DOHH2 (cell line): ENCODE data around the gene KRT27.
"Not testable (repeated sequence)": the region's sequence is repeated elsewhere in the genome, so short reads cannot be mapped to it uniquely, and the experiment has no call there.

ENCODE experiments used
- H3F3A ChIP-seq: fragments of 200-600 bp; sonication (generic), shearing (Covaris generic); 2 replicates; pipeline ENCODE4 v1.6.0; 2016; ENCODE audit warnings: antibody characterized with exemption, mild to moderate bottlenecking; ENCODE audit not compliant: control insufficient read depth, insufficient read depth
- H3K27ac ChIP-seq: fragments of 200-600 bp; sonication (generic); 2 replicates; pipeline ENCODE4 v1.5.1; 2014; ENCODE audit warnings: low read depth, mild to moderate bottlenecking, low read length, moderate library complexity
- H3K27me3 ChIP-seq: fragments of 200-600 bp; sonication (generic); 2 replicates; pipeline ENCODE4 v1.6.1; 2014; ENCODE audit warnings: mild to moderate bottlenecking, low read length, mixed read lengths; ENCODE audit not compliant: control insufficient read depth
- H3K36me3 ChIP-seq: fragments of 200-600 bp; sonication (generic); 2 replicates; pipeline ENCODE4 v1.6.1; 2014; ENCODE audit warnings: mild to moderate bottlenecking, low read length, moderate library complexity, mixed read lengths; ENCODE audit not compliant: control insufficient read depth
- H3K4me1 ChIP-seq: fragments of 200-600 bp; sonication (generic); 2 replicates; pipeline ENCODE4 v1.6.1; 2014; ENCODE audit warnings: mild to moderate bottlenecking, low read length, mixed read lengths; ENCODE audit not compliant: control insufficient read depth
- H3K4me2 ChIP-seq: fragments of 200-600 bp; sonication (generic); 2 replicates; pipeline ENCODE4 v1.6.0; 2014; ENCODE audit warnings: mild to moderate bottlenecking, low read length, moderate library complexity
- H3K4me3 ChIP-seq: fragments of 200-600 bp; sonication (generic); 2 replicates; pipeline ENCODE4 v1.5.1; 2014; ENCODE audit warnings: mild to moderate bottlenecking, low read length, mixed read lengths
- H3K79me2 ChIP-seq: fragments of 200-600 bp; sonication (generic); 2 replicates; pipeline ENCODE4 v1.6.1; 2014; ENCODE audit warnings: mild to moderate bottlenecking, low read length, mixed read lengths; ENCODE audit not compliant: control insufficient read depth
- H3K9me2 ChIP-seq: fragments of 200-600 bp; sonication (generic); replicated peaks from 2 replicates; pipeline ENCODE4 v1.6.1; 2014; ENCODE audit warnings: mild to moderate bottlenecking, low read length, mixed read lengths; ENCODE audit not compliant: control insufficient read depth
- H3K9me3 ChIP-seq: fragments of 200-600 bp; sonication (generic); 2 replicates; pipeline ENCODE4 v1.6.1; 2014; ENCODE audit warnings: antibody characterized with exemption, low read length, mixed read lengths; ENCODE audit not compliant: control insufficient read depth, insufficient read depth
- H4K20me1 ChIP-seq: fragments of 200-600 bp; sonication (generic); 2 replicates; pipeline ENCODE4 v1.6.0; 2014; ENCODE audit warnings: low read depth, mild to moderate bottlenecking, antibody characterized with exemption, low read length, moderate library complexity; ENCODE audit not compliant: control insufficient read depth, insufficient read depth
- EZH2phosphoT487 ChIP-seq: fragments of 200-600 bp; sonication (generic); IDR thresholded peaks from 2 replicates; pipeline ENCODE4 v1.6.1; 2017; ENCODE audit warnings: borderline replicate concordance, mild to moderate bottlenecking, antibody characterized with exemption, low read length, moderate library complexity, mixed read lengths
- TF ChIP-seq, protein P1 (sequence below): fragments of 200-600 bp; sonication (generic); IDR thresholded peaks from one replicate; pipeline ENCODE4 v1.5.1; 2014; ENCODE audit warnings: antibody characterized with exemption, mild to moderate bottlenecking, low read depth, low read length; ENCODE audit not compliant: poor library complexity, severe bottlenecking

Gene KRT27

DNA sequence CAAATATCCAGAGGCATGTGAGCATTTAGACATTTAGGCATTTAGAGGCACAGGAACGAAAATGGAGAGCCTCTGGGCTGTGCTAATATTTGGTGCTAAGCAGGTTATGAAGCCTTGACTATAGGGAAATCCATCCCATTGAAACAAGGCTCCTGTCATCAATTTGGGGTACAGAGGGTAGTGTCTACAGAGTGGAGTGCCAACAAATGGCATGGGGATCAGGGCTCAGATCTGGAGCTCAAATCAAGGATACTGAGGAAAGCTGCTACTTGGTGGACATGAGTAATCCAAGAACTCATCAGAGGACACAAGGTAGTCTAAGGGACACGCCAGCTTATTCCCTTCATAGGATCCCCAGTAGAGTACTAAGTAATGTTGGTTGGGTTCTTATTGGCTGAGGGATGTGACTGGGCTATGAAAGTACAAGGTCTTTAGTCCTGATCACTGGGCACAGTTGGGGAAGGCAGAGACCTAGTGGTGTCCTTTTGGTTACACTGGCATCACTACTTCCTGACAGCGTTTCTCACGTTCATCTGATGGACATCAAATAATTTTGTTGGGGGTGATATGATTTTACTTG, 34.8 kb upstream of the KRT27 start:
- H3K79me2 ChIP-seq, result peaks cover 23% of the 10 kb centered on the region
- H3F3A ChIP-seq, result peaks cover 31% of the 10 kb centered on the region
- no peaks in the 10 kb centered on the region for H4K20me1 ChIP-seq
- peaks cover 29% of the 10 kb centered on the region for H3K36me3 ChIP-seq
- H3K4me2 ChIP-seq, result no peak overlapping the region
- no peak overlapping the region for H3K27ac ChIP-seq
- no peaks in the 10 kb centered on the region for H3K9me3 ChIP-seq
- H3K9me2 ChIP-seq, result no peaks in the 10 kb centered on the region
- TF ChIP-seq, protein P1, sequence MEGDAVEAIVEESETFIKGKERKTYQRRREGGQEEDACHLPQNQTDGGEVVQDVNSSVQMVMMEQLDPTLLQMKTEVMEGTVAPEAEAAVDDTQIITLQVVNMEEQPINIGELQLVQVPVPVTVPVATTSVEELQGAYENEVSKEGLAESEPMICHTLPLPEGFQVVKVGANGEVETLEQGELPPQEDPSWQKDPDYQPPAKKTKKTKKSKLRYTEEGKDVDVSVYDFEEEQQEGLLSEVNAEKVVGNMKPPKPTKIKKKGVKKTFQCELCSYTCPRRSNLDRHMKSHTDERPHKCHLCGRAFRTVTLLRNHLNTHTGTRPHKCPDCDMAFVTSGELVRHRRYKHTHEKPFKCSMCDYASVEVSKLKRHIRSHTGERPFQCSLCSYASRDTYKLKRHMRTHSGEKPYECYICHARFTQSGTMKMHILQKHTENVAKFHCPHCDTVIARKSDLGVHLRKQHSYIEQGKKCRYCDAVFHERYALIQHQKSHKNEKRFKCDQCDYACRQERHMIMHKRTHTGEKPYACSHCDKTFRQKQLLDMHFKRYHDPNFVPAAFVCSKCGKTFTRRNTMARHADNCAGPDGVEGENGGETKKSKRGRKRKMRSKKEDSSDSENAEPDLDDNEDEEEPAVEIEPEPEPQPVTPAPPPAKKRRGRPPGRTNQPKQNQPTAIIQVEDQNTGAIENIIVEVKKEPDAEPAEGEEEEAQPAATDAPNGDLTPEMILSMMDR, result no peak
- no peak for TF ChIP-seq EZH2phosphoT487
- H3K4me3 ChIP-seq, result no peak overlapping the region
- H3K27me3 ChIP-seq, result peaks cover 4% of the 10 kb centered on the region; the same call in 1 of the 2 replicates
- H3K4me1 ChIP-seq, result peaks cover 17% of the 10 kb centered on the region

- Histone ChIP-seq H3K4me2 (no peak overlapping the region), H3F3A (peaks cover 31% of the 10 kb centered on the region), H3K4me1 (peaks cover 17% of the 10 kb centered on the region), H3K4me3 (no peak overlapping the region), H3K9me2 (no peaks in the 10 kb centered on the region), H3K27ac (no peak overlapping the region), H3K79me2 (peaks cover 23% of the 10 kb centered on the region), H3K36me3 (peaks cover 29% of the 10 kb centered on the region), H3K9me3 (no peaks in the 10 kb centered on the region), H4K20me1 (no peaks in the 10 kb centered on the region), H3K27me3 (peaks cover 8% of the 10 kb centered on the region)
- TF ChIP-seq, protein P1, result no peak
- TF ChIP-seq EZH2phosphoT487, result no peak
Observed at GRCh38 chr17:40816569-40816968, 34.2 kb upstream of the KRT27 start.

DNA sequence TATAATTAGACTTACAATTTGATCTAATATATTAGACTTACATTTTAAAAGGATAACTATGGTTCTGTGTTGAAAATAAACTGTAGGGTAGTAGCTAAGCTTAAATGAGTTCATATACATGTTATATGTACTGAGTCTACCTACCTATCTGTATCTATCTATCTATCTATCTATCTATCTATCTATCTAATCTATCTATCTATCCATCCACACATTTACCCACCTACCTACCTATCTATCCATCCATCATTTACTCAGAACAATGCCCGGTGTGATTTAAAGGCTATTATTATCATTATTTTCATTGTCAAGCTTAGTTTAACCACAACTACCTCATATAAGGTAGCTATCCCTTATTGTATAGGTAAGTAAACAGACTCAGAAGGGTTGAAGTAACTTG, 33.0 kb upstream of the KRT27 start:
- H3K9me3 ChIP-seq, result no peaks in the 10 kb centered on the region
- no peaks in the 10 kb centered on the region for H4K20me1 ChIP-seq
- TF ChIP-seq, protein P1, result no peak
- TF ChIP-seq EZH2phosphoT487, result no peak
- no peak overlapping the region for H3K4me3 ChIP-seq
- H3K27me3 ChIP-seq, result peaks cover 14% of the 10 kb centered on the region
- H3K36me3 ChIP-seq, result peaks cover 28% of the 10 kb centered on the region
- no peak overlapping the region for H3K4me2 ChIP-seq
- peaks cover 23% of the 10 kb centered on the region for H3K79me2 ChIP-seq
- no peak overlapping the region for H3K27ac ChIP-seq
- H3K9me2 ChIP-seq, result no peaks in the 10 kb centered on the region
- peaks cover 31% of the 10 kb centered on the region for H3F3A ChIP-seq
- H3K4me1 ChIP-seq, result peaks cover 17% of the 10 kb centered on the region

DNA sequence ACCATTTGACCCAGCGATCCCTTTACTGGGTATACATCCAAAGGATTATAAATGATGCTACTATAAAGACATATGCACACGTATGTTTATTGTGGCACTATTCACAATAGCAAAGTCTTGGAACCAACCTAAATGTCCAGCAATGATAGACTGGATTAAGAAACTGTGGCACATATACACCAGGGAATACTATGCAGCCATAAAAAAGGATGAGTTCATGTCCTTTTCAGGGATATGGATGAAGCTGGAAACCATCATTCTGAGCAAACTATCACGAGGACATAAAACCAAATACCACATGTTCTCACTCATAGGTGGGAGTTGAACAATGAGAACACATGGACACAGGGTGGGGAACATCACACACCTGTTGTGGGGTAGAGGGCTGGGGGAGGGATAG, 32.3 kb upstream of the KRT27 start:
- H3F3A ChIP-seq, result peaks cover 24% of the 10 kb centered on the region
- not testable (repeated sequence) for H4K20me1 ChIP-seq, H3K4me2 ChIP-seq, H3K9me3 ChIP-seq, H3K27ac ChIP-seq, H3K9me2 ChIP-seq, H3K4me3 ChIP-seq
- peaks cover 11% of the 10 kb centered on the region for H3K4me1 ChIP-seq
- H3K36me3 ChIP-seq, result peaks cover 22% of the 10 kb centered on the region
- H3K27me3 ChIP-seq, result peaks cover 17% of the 10 kb centered on the region
- H3K79me2 ChIP-seq, result peaks cover 16% of the 10 kb centered on the region
